CD4-positive, alpha-beta T cell (primary cell): ENCODE measurements around the gene AP4M1. TPM values are rescaled to one million over a fixed set of nuclear protein-coding genes. Genes with fewer than 3 reads are reported as not detected.
"Not testable (repeated sequence)": the region's sequence is repeated elsewhere in the genome, so short reads cannot be mapped to it uniquely, and the experiment has no call there.

Source experiments
- ATAC-seq: fragments of 200-7000 bp; cut with Tn5 transposase; one replicate; pipeline ENCODE4 v1.10.0; 2022; ENCODE audit warnings: mild to moderate bottlenecking; ENCODE audit not compliant: poor library complexity
- CTCF ChIA-PET: fragments of 350-600 bp; sonication (Branson Sonifier 250); formaldehyde crosslinking; loops from one replicate; lab custom pipeline; 2021; ENCODE audit warnings: antibody characterized with exemption, inconsistent platforms; lab: Charles Lee
- POLR2A ChIA-PET: fragments of 350-600 bp; sonication (Branson Sonifier 250); formaldehyde crosslinking; loops from one replicate; lab custom pipeline; 2021; ENCODE audit warnings: antibody characterized with exemption, inconsistent platforms; lab: Charles Lee
- DNase-seq, 14 experiments: peaks; one replicate each; pipeline ENCODE4 v3.0.0-alpha.2; 2013 to 2020; ENCODE audit warnings: mixed read lengths in 2 of 14
- H3K27ac ChIP-seq, 2 donors: one replicate each; pipeline versions ENCODE4 v1.5.1 to v1.7.0; 2013; ENCODE audit warnings: low read length in 2 of 2, low read depth in 1 of 2, mild to moderate bottlenecking in 1 of 2
- H3K27me3 ChIP-seq, 2 experiments: 1 replicate in 1 of 2; 2 replicates in 1 of 2; pipeline versions ENCODE4 v1.6.1 to v1.7.0; 2013; ENCODE audit warnings: low read length in 2 of 2, control low read depth in 1 of 2, mild to moderate bottlenecking in 1 of 2, moderate library complexity in 1 of 2; ENCODE audit not compliant: insufficient read depth in 2 of 2, control insufficient read depth in 1 of 2
- H3K36me3 ChIP-seq: one replicate; pipeline ENCODE4 v1.6.1; 2013; ENCODE audit warnings: low read length, control low read depth; ENCODE audit not compliant: insufficient read depth
- H3K4me1 ChIP-seq: one replicate; pipeline ENCODE4 v1.6.1; 2013; ENCODE audit warnings: low read length, control low read depth; ENCODE audit not compliant: insufficient read depth
- H3K4me3 ChIP-seq: one replicate; pipeline ENCODE4 v1.5.1; 2013; ENCODE audit warnings: mild to moderate bottlenecking, low read length, moderate library complexity
- H3K9me3 ChIP-seq, 2 experiments: 1 replicate in 1 of 2; 2 replicates in 1 of 2; pipeline versions ENCODE4 v1.6.1 to v1.7.0; 2013; ENCODE audit warnings: low read length in 2 of 2, mild to moderate bottlenecking in 2 of 2, control low read depth in 1 of 2, moderate library complexity in 1 of 2; ENCODE audit not compliant: control insufficient read depth in 1 of 2, insufficient read depth in 1 of 2
- H3K27ac Mint-ChIP-seq: one replicate; pipeline ENCODE4 v1.8.0; 2020; ENCODE audit warnings: mixed read lengths
- H3K27me3 Mint-ChIP-seq: one replicate; pipeline ENCODE4 v1.8.0; 2021; ENCODE audit warnings: mixed read lengths
- H3K36me3 Mint-ChIP-seq: one replicate; pipeline ENCODE4 v1.8.0; 2021; ENCODE audit warnings: low read depth, mixed read lengths
- H3K4me1 Mint-ChIP-seq: one replicate; pipeline ENCODE4 v1.8.0; 2021; ENCODE audit warnings: low read depth, mixed read lengths
- H3K4me3 Mint-ChIP-seq: one replicate; pipeline ENCODE4 v1.8.0; 2020; ENCODE audit warnings: mild to moderate bottlenecking, mixed read lengths
- H3K9me3 Mint-ChIP-seq: one replicate; pipeline ENCODE4 v1.8.0; 2020; ENCODE audit warnings: mixed read lengths
- CTCF ChIP-seq: fragments of 200-600 bp; IDR thresholded peaks from one replicate; pipeline ENCODE4 v1.8.0; 2022; ENCODE audit warnings: antibody characterized with exemption, mild to moderate bottlenecking
- intact Hi-C, 2 experiments: fragments of 100-400 bp; cut with DNase I in 1 of 2; cut with micrococcal nuclease in 1 of 2; formaldehyde crosslinking; loops; one replicate each; pipeline versions ENCODE4 v1.15.1 to v1.9.0; 2023 to 2025; cut with DNase I, micrococcal nuclease
- total RNA-seq, 174 experiments: library from RNA in 2 of 174; stranded (reverse) in 2 of 174; gene quantifications; one replicate each; pipeline ENCODE4 v1.2.3 and lab custom pipeline; 2021 to 2026

AP4M1 gene
- total RNA-seq, 2 experiments from 2014 or later, result 2.8 to 4.0 TPM

- no peaks in the 10 kb centered on the region for H3K27me3 Mint-ChIP-seq
- Histone ChIP-seq H3K9me3 (no peaks in the 10 kb centered on the region), H3K27ac (no peak overlapping the region), H3K27me3 (no peaks in the 10 kb centered on the region), H3K4me3 (no peak overlapping the region), H3K4me1 (peaks cover 8% of the 10 kb centered on the region), H3K36me3 (no peaks in the 10 kb centered on the region)
- ATAC-seq (peak; percentile 65), DNase-seq (peak in 1 of 14 experiments; percentile 36)
- CTCF ChIA-PET, result interaction anchor here (0.7 to 1.2 kb wide), 2 partner anchors 8 to 23 kb away, joined by 3 read pairs; no protein-coding TSS in a partner anchor
- POLR2A ChIA-PET, result interaction anchor here (0.9 to 2.0 kb wide), 4 partner anchors 10 to 34 kb away, joined by 3 to 12 read pairs (median 4); partner anchors contain the start of genes LAMTOR4 and MBLAC1
- peaks cover 13% of the 10 kb centered on the region for H3K4me1 Mint-ChIP-seq
- intact Hi-C loops, result no loop called here
- H3K27ac Mint-ChIP-seq, result peak overlapping the region; percentile 26
- H3K4me3 Mint-ChIP-seq, result no peak overlapping the region
- H3K9me3 Mint-ChIP-seq, result no peaks in the 10 kb centered on the region
- TF ChIP-seq CTCF, result no peak
- H3K36me3 Mint-ChIP-seq, result no peaks in the 10 kb centered on the region
Observed at GRCh38 chr7:100137851-100138760, 36.7 kb downstream of the AP4M1 start.

- H3K27me3 Mint-ChIP-seq, result no peaks in the 10 kb centered on the region
- POLR2A ChIA-PET, result no interaction called here
- H3K27me3 ChIP-seq, result no peaks in the 10 kb centered on the region
- no peak overlapping the region for H3K4me3 Mint-ChIP-seq
- H3K27ac Mint-ChIP-seq, result no peak overlapping the region
- CTCF ChIA-PET, result no interaction called here
- H3K36me3 ChIP-seq, result no peaks in the 10 kb centered on the region
- intact Hi-C loops, result no loop called here
- H3K27ac ChIP-seq, result no peak overlapping the region
- no peak for DNase-seq
- peaks cover 8% of the 10 kb centered on the region for H3K4me1 ChIP-seq
- no peaks in the 10 kb centered on the region for H3K9me3 Mint-ChIP-seq
- no peaks in the 10 kb centered on the region for H3K9me3 ChIP-seq
- no peak for TF ChIP-seq CTCF
- no peak for ATAC-seq
- peaks cover 14% of the 10 kb centered on the region for H3K4me1 Mint-ChIP-seq
- H3K36me3 Mint-ChIP-seq, result no peaks in the 10 kb centered on the region
- H3K4me3 ChIP-seq, result no peak overlapping the region
Observed at GRCh38 chr7:100141555-100141949, 40.1 kb downstream of the AP4M1 start.

GRCh38 chr7:100142461-100142860, 41.0 kb downstream of the AP4M1 start:
- H3K27me3 ChIP-seq, result no peaks in the 10 kb centered on the region
- ATAC-seq, result no peak
- no peak for DNase-seq
- H3K4me1 Mint-ChIP-seq, result peaks cover 14% of the 10 kb centered on the region
- no peaks in the 10 kb centered on the region for H3K9me3 Mint-ChIP-seq
- ChIA-PET CTCF (interaction anchor here (0.7 kb wide), 1 partner anchor 165 kb away, joined by 3 read pairs; no protein-coding TSS in a partner anchor), POLR2A (no interaction called here)
- TF ChIP-seq CTCF, result no peak
- no peak overlapping the region for H3K27ac Mint-ChIP-seq
- H3K4me1 ChIP-seq, result peaks cover 8% of the 10 kb centered on the region
- intact Hi-C loops, result no loop called here
- H3K36me3 Mint-ChIP-seq, result no peaks in the 10 kb centered on the region
- H3K4me3 Mint-ChIP-seq, result no peak overlapping the region
- H3K27ac ChIP-seq, result no peak overlapping the region
- no peaks in the 10 kb centered on the region for H3K27me3 Mint-ChIP-seq
- H3K4me3 ChIP-seq, result no peak overlapping the region
- H3K9me3 ChIP-seq, result no peaks in the 10 kb centered on the region
- H3K36me3 ChIP-seq, result no peaks in the 10 kb centered on the region

- H3K4me3 Mint-ChIP-seq, H3K9me3 Mint-ChIP-seq, H3K9me3 ChIP-seq, H3K27me3 ChIP-seq, DNase-seq, H3K27ac ChIP-seq, H3K4me3 ChIP-seq, H3K36me3 ChIP-seq, intact Hi-C loops, H3K27ac Mint-ChIP-seq, CTCF ChIA-PET, ATAC-seq, H3K27me3 Mint-ChIP-seq: not testable (repeated sequence)
- H3K4me1 ChIP-seq, result peaks cover 25% of the 10 kb centered on the region
- H3K4me1 Mint-ChIP-seq, result peaks cover 24% of the 10 kb centered on the region
- POLR2A ChIA-PET, result interaction anchor here (0.7 kb wide), 1 partner anchor 10 kb away, joined by 6 read pairs; no protein-coding TSS in a partner anchor
- H3K36me3 Mint-ChIP-seq, result peaks cover 20% of the 10 kb centered on the region
Observed at GRCh38 chr7:100146350-100146749, 44.9 kb downstream of the AP4M1 start.
